DMS79 (cell line): ENCODE results near the gene CBX8.

Experiments used
- DNase-seq: peaks from one replicate; lab custom pipeline; 2025; lab: John Stamatoyannopoulos, UW

The CBX8 gene

GRCh38 chr17:79819534-79820276, 22.8 kb upstream of the CBX8 start:
- no peak for DNase-seq

GRCh38 chr17:79819085-79819484, 22.2 kb upstream of the CBX8 start:
- no peak for DNase-seq

GRCh38 chr17:79818026-79818758, 21.3 kb upstream of the CBX8 start:
- no peak for DNase-seq

- no peak for DNase-seq
These were observed 19.1 kb upstream of the CBX8 start for GRCh38 chr17:79815836-79816461.

GRCh38 chr17:79814974-79815835, 18.3 kb upstream of the CBX8 start:
- no peak for DNase-seq

- DNase-seq, result no peak
These were observed 17.5 kb upstream of the CBX8 start for GRCh38 chr17:79814127-79814973.

- no peak for DNase-seq
These were observed 16.6 kb upstream of the CBX8 start for GRCh38 chr17:79813297-79814126.

- no peak for DNase-seq
These were observed 15.7 kb upstream of the CBX8 start for GRCh38 chr17:79812353-79813258.

GRCh38 chr17:79811868-79812352, 15.0 kb upstream of the CBX8 start:
- DNase-seq, result no peak

GRCh38 chr17:79811011-79811867, 14.4 kb upstream of the CBX8 start:
- peak; percentile 34 for DNase-seq

GRCh38 chr17:79810130-79811010, 13.5 kb upstream of the CBX8 start:
- peak; percentile 52 for DNase-seq

GRCh38 chr17:79809530-79810129, 12.8 kb upstream of the CBX8 start:
- peak; percentile 33 for DNase-seq

- DNase-seq, result peak; percentile 56
These were observed 12.1 kb upstream of the CBX8 start for GRCh38 chr17:79808763-79809529.

GRCh38 chr17:79806863-79807720, 10.2 kb upstream of the CBX8 start:
- DNase-seq, result no peak

GRCh38 chr17:79806446-79806760, 9.5 kb upstream of the CBX8 start:
- DNase-seq, result no peak
